Sigmoid colon (tissue), 7 donors: ENCODE results near the gene PIAS1. TPM values are rescaled to one million over a fixed set of nuclear protein-coding genes. Genes with fewer than 3 reads are reported as not detected.
A peak's percentile ranks its signal among the peaks of the same experiment; 100 is the strongest.

Experiments
- DNase-seq: peaks from one replicate; pipeline ENCODE4 v3.0.0-alpha.2; 2019
- H3K27ac ChIP-seq, 4 donors: fragments of 200-600 bp; sonication (generic); one replicate each; pipeline ENCODE4 v1.5.1; 2016 to 2019; ENCODE audit warnings: mild to moderate bottlenecking in 1 of 4
- H3K27me3 ChIP-seq, 3 donors: fragments of 200-600 bp; sonication (generic); one replicate each; pipeline ENCODE4 v1.5.1; 2019; ENCODE audit warnings: mild to moderate bottlenecking in 1 of 3
- H3K36me3 ChIP-seq, 4 donors: fragments of 200-600 bp; sonication (generic); one replicate each; pipeline ENCODE4 v1.5.1; 2016 to 2019
- H3K4me1 ChIP-seq, 4 donors: fragments of 200-600 bp; sonication (generic); one replicate each; pipeline ENCODE4 v1.5.1; 2017 to 2019
- H3K4me3 ChIP-seq, 4 donors: fragments of 200-600 bp; sonication (generic); one replicate each; pipeline ENCODE4 v1.5.1; 2017 to 2019; ENCODE audit warnings: mild to moderate bottlenecking in 2 of 4, moderate library complexity in 1 of 4
- H3K9me3 ChIP-seq, 4 donors: fragments of 200-600 bp in 3 of 4; sonication (generic) in 3 of 4; one replicate each; pipeline versions ENCODE4 v1.5.1 to v1.6.1; 2013 to 2019
- EP300 ChIP-seq, 4 donors: sonication (generic); formaldehyde crosslinking; IDR thresholded peaks; one replicate each; pipeline ENCODE4 v1.6.1; 2017; ENCODE audit warnings: antibody characterized with exemption in 4 of 4
- POLR2A ChIP-seq, 2 donors: fragments of 450-650 bp; IDR thresholded peaks; one replicate each; pipeline ENCODE4 v1.6.1; 2016; ENCODE audit warnings: antibody characterized with exemption in 2 of 2, mild to moderate bottlenecking in 2 of 2, moderate library complexity in 2 of 2
- POLR2AphosphoS5 ChIP-seq, 4 donors: sonication (generic); formaldehyde crosslinking; IDR thresholded peaks; one replicate each; pipeline ENCODE4 v1.6.1; 2017; ENCODE audit warnings: antibody characterized with exemption in 4 of 4
- WGBS, 2 donors: extraction: QIAGEN DNeasy Blood & Tissue Kit; methylation state at CpG; one replicate each; pipeline ENCODE4 v1.1.7; 2013; 5-methylcytosine and 5-hydroxymethylcytosine counted together
- intact Hi-C: fragments of 100-400 bp; cut with DNase I; formaldehyde crosslinking; loops from one replicate; pipeline ENCODE4 v1.15.1; 2023
- polyA plus RNA-seq, 3 donors: library from polyadenylated mRNA; stranded (reverse); fragments of 200-250 nt; gene quantifications; one replicate each; pipeline ENCODE4 v1.2.3, GENCODE V29; 2013
- total RNA-seq, 4 donors: library from RNA; depleted of rRNA; stranded (reverse); fragments of >200 nt; gene quantifications; one replicate each; pipeline ENCODE4 v1.1.0, GENCODE V29; 2016
- TF ChIP-seq, protein P1 (sequence below), 4 experiments: fragments of 450-650 bp in 3 of 4; fragments of 200-600 bp in 1 of 4; IDR thresholded peaks; one replicate each; pipeline ENCODE4 v1.5.1; 2016 to 2019; ENCODE audit warnings: antibody characterized with exemption in 4 of 4, mild to moderate bottlenecking in 3 of 4, moderate library complexity in 2 of 4
- donor health status: healthy with polysubstance abuse.
- donor health status: Bipolar disorder and iron deficiency.
- donor health status: healthy.

Gene PIAS1
- total and polyA plus RNA-seq, 7 donors: 7.2 to 75.4 (median 55.9) TPM

DNA sequence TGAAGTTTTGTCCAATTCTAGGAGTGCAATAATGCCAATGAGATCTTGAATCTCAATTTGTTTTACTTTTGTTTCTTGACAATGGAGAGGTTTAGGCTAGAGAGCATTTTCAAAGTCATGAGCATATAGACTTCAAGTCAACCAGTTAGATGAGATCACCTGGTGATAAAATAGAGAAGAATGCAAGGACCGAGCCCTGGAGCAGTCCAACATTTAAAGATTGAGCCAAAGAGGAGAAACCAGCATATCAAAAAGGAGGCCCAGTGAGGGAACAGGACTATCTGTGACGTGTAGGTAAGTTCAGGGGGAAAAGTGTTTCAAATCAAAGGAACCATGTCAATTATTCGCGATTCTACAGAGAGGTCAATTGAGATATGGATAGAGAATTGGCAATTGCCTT is 1.7 kb upstream of the PIAS1 start:
- peaks cover 0 to 26% (median 24%) of the 10 kb centered on the region in 4 donors for H3K4me1 ChIP-seq
- no peak overlapping the region for H3K27ac ChIP-seq
- no peaks in the 10 kb centered on the region for H3K27me3 ChIP-seq
- H3K4me3 ChIP-seq: no peak overlapping the region
- intact Hi-C loops: loop anchor here (5.0 to 10.0 kb wide), 2 partner anchors 162 to 190 kb away; no protein-coding TSS in a partner anchor
- no peaks in the 10 kb centered on the region for H3K9me3 ChIP-seq
- no peak for DNase-seq
- no peaks in the 10 kb centered on the region for H3K36me3 ChIP-seq
- TF ChIP-seq EP300 (IDR thresholded peaks at IDR 0.05) (no peak), POLR2AphosphoS5 (IDR thresholded peaks at IDR 0.05) (no peak), POLR2A (IDR thresholded peaks at IDR 0.05) (no peak)
- TF ChIP-seq, protein P1, sequence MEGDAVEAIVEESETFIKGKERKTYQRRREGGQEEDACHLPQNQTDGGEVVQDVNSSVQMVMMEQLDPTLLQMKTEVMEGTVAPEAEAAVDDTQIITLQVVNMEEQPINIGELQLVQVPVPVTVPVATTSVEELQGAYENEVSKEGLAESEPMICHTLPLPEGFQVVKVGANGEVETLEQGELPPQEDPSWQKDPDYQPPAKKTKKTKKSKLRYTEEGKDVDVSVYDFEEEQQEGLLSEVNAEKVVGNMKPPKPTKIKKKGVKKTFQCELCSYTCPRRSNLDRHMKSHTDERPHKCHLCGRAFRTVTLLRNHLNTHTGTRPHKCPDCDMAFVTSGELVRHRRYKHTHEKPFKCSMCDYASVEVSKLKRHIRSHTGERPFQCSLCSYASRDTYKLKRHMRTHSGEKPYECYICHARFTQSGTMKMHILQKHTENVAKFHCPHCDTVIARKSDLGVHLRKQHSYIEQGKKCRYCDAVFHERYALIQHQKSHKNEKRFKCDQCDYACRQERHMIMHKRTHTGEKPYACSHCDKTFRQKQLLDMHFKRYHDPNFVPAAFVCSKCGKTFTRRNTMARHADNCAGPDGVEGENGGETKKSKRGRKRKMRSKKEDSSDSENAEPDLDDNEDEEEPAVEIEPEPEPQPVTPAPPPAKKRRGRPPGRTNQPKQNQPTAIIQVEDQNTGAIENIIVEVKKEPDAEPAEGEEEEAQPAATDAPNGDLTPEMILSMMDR (IDR thresholded peaks at IDR 0.05): no peak
- 95 to 97% methylated on average over 4 of the region's 4 CpGs for WGBS, 2 donors

DNA sequence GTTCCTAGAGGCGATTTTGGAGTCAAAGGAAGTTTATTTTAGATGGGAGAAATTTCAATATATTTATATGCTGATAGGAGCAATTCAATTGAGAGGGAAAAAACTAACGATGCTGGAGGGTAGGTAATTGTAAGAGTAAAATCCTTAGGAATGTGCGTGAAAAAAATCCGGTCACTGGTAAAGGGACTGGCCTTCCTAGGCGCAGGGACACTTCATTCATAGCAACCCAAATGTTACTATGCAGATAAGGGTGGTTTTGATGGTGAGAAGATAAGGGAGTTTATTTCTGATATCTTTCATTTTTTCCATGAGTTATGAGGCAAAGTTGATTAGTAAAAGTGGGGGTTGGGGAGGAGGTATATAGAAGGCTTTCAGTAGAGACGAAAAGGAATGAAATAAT is 1.1 kb upstream of the PIAS1 start:
- intact Hi-C loops: loop anchor here (5.0 to 10.0 kb wide), 2 partner anchors 162 to 191 kb away; no protein-coding TSS in a partner anchor
- H3K4me3 ChIP-seq: no peak overlapping the region
- 89 to 93% methylated on average over 6 of the region's 6 CpGs for WGBS, 2 donors
- no peak for DNase-seq
- H3K27me3 ChIP-seq: no peaks in the 10 kb centered on the region
- H3K4me1 ChIP-seq: peaks cover 0 to 31% (median 29%) of the 10 kb centered on the region in 4 donors
- no peaks in the 10 kb centered on the region for H3K9me3 ChIP-seq
- TF ChIP-seq, protein P1 (IDR thresholded peaks at IDR 0.05): no peak
- TF ChIP-seq POLR2AphosphoS5 (IDR thresholded peaks at IDR 0.05): no peak
- TF ChIP-seq EP300 (IDR thresholded peaks at IDR 0.05): no peak
- no peak for TF ChIP-seq POLR2A (IDR thresholded peaks at IDR 0.05)
- no peak overlapping the region for H3K27ac ChIP-seq
- H3K36me3 ChIP-seq: no peaks in the 10 kb centered on the region

DNA sequence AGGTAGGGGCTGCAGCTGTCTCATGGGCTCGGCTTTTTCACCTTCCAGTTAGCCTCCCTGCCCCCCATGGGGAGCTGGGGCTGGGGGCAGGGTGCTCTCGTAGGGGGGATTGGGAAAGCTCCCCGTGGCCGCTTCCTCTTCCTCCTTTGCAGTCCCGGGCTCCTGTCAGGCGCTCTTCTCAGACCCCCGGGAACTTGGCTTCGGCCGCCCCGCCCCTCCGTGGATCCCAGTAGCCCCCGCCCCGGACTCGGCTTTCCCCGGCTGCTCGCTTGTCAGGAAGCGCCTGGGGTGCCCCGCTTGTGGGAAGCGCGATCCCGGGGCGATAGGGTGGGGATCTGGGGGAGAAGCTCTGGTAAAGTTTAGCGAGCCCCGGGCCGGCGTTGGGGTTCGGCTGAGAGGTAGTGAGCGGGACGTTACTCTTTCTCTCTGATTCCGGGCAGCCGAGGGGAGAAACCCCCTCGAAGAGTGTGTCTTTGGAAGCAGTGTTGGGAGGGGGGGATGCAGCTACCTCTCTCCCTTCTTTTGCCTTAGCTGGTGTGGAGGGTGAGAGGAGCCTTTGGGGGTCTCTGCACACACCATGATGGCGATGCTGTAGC is 611 bp downstream of the PIAS1 start:
- no peaks in the 10 kb centered on the region for H3K27me3 ChIP-seq
- no peaks in the 10 kb centered on the region for H3K36me3 ChIP-seq
- H3K4me1 ChIP-seq: peaks cover 0 to 39% (median 33%) of the 10 kb centered on the region in 4 donors
- peak overlapping the region; percentile 98 to 100 (median 99) for H3K4me3 ChIP-seq
- no peaks in the 10 kb centered on the region for H3K9me3 ChIP-seq
- peak overlapping the region; percentile 97 to 99 (median 98) for H3K27ac ChIP-seq
- DNase-seq: peak; percentile 81
- TF ChIP-seq, protein P1 (IDR thresholded peaks at IDR 0.05): no peak
- no peak for TF ChIP-seq EP300 (IDR thresholded peaks at IDR 0.05)
- no peak for TF ChIP-seq POLR2AphosphoS5 (IDR thresholded peaks at IDR 0.05)
- TF ChIP-seq POLR2A (IDR thresholded peaks at IDR 0.05): no peak
- intact Hi-C loops: loop anchor here (2.0 to 10.0 kb wide), 3 partner anchors 100 to 192 kb away; no protein-coding TSS in a partner anchor
- 0 to 1% methylated on average over 33 of the region's 33 CpGs for WGBS, 2 donors

DNA sequence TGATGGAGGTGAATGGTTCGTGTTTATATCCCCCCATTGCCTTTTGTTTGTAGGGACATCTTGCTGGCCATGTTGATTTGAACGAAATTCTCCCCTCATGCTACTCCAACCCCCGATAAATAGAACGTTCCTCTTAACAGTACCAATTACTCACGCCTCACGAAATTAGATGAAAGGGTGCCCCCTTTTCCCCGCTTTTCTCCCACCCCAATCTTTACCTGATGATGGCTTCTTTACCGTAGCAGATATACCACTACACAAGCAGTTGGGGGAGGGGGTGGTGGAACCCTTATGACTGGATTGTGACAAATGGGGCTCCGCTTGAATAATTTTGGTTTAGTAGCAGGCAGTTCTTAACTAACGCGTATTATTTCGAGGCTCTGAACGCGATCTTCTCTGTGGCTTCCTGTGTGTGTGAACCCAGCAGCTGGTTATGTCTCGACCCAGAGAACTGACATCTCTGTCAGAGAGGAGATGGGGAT is 1.1 kb downstream of the PIAS1 start:
- intact Hi-C loops: loop anchor here (2.0 to 10.0 kb wide), 2 partner anchors 100 to 160 kb away; no protein-coding TSS in a partner anchor
- H3K27me3 ChIP-seq: no peaks in the 10 kb centered on the region
- TF ChIP-seq POLR2AphosphoS5 (IDR thresholded peaks at IDR 0.05): peak in 1 of 4 donors; percentile 19
- TF ChIP-seq, protein P1 (IDR thresholded peaks at IDR 0.05): no peak
- H3K27ac ChIP-seq: peak overlapping the region; percentile 97 to 99 (median 98)
- no peaks in the 10 kb centered on the region for H3K9me3 ChIP-seq
- WGBS, 2 donors: 1% methylated on average over 15 of the region's 15 CpGs
- no peaks in the 10 kb centered on the region for H3K36me3 ChIP-seq
- DNase-seq: no peak
- H3K4me1 ChIP-seq: peaks cover 0 to 39% (median 33%) of the 10 kb centered on the region in 4 donors
- H3K4me3 ChIP-seq: peak overlapping the region; percentile 98 to 100 (median 99)
